COLO668 (cell line): ENCODE data around the gene IHH.

Source experiments
- DNase-seq: peaks from one replicate; lab custom pipeline; 2025; ENCODE audit not compliant: unreplicated experiment; lab: John Stamatoyannopoulos, UW

IHH gene

GRCh38 chr2:219060821-219061791 lies at the start of gene IHH:
Gene IHH, minus strand, starts transcription at chr2:219060921. Its CDS starts 454 bp downstream, at chr2:219060467.
- peak; percentile 67 for DNase-seq

DNA sequence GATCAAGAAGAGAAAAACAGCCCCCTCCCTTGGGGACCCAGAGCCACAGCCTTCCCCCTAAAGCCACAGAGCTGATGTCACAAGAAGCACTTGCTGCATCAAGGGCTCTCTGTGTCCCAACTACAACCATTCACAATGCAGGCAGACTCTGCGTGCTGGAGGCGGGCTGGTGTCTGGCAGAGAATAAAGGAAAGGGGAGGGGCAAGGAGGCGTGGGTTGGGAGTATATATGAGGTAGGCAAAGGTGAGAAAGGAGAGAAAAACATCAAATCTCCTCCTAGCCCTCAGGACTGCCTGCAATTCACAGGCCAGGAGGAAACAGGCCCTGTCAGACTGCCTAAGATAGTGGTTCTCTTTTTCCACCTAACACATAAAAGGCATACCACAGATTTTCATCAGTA lies 48.8 kb upstream of the IHH start:
- DNase-seq: no peak

GRCh38 chr2:219107758-219108157 lies 47.0 kb upstream of the IHH start:
- no peak for DNase-seq

- no peak for DNase-seq
Observed at GRCh38 chr2:219106251-219106650, 45.5 kb upstream of the IHH start.

DNA sequence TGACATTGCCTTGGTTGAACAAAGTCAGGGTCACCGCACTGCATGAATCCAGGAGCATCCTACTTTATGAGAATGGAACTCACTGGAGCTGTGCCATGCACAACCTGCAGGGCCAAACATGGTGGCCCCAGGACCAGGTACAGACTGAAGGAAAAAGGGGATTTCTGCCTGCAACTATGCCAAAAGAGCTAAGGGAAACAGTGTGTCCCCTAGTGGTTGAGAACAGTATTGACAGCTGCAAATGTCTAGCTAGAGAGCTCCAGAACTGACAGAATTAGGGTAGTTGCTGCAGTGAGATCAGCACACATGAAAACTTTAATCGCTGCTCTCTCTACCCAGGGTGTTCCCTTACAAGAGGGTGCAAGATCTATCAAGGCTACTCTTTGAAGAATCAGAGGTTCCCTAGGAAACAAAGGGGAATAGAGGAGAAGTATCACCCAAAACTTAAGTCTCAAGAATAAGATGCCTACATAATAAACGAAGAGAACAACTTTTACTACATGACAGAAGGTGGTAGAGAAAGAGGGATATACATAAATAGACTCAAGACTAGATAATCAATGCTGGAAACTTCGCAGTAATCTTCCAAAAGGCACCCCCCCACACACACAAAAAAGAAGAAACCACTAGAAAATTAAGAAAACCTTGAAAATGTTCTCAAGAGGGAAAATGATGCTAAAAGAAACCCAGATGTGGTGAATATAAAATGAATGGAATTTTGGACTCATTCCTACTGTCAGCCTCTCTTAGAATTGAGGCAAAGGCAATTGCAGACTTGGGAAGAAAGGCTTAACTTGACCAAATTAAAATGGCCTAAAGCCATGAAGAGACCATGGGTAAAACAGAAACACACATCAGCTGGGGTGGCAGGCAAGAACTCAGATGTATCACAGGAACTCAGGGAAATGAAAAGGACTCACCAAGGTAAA lies 43.6 kb upstream of the IHH start:
- DNase-seq: peak; percentile 18

DNA sequence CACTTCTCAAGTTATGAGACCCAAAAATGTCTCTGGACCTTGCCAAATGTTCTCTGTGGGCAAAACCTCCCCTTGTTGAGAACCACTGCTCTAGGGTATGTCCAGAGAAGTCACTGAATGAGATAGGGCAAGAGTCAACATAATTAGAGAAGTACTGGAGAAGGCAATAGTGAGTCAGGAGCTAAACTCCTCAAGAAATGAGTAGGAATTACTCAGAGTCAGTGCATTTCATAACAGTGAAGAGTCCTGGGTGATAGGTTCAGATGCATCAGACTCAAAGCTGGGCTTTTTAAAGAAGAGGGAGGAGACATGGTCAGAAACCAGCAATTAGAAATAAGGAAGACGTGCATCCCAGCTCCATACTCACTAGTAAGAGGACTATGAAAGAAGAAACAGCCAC lies 38.6 kb upstream of the IHH start:
- no peak for DNase-seq

DNA sequence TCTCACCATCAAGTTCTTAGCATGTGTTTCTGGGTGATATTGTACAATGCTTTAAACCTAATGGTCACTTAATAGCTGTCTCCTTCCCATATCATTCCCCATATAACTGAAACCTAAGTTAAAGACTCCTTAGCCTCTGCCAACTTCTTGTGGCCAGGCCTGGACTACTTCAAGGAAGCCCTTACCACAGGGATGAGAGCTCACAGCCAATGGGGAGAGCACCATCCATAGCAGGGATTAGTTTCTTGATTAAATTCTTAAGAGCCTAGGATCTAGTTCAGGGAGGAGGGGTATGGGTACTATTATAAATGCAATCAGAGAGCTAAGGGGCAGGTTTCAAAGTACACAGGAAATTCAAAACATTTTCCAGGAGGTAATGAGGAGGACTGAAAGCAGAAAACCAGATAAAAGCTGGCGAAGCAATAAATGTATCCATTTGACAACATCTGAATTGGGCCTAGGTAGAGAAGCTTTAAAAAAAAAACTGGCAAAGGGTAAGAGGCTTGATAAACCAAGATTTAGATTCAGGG lies 34.8 kb upstream of the IHH start:
- no peak for DNase-seq

DNA sequence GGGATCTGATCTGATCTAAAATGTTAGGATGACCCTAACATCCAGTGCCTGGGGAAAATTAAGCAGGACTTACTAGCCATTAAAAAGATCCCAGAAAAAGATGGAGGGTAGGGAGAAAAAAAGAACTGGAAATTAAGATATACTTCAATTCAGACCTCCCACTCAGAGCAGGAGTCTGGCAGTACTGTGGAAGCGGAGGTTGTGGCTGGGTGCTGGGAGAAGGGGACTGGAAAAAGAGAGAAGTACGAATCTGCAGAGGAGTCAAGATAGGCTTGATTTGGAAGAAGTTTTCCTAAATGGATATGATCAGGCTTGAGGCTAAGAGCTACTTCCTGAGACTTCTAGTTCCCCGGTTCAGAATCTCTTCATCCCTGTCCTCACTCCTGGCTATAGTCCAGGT lies 33.5 kb upstream of the IHH start:
- no peak for DNase-seq

DNA sequence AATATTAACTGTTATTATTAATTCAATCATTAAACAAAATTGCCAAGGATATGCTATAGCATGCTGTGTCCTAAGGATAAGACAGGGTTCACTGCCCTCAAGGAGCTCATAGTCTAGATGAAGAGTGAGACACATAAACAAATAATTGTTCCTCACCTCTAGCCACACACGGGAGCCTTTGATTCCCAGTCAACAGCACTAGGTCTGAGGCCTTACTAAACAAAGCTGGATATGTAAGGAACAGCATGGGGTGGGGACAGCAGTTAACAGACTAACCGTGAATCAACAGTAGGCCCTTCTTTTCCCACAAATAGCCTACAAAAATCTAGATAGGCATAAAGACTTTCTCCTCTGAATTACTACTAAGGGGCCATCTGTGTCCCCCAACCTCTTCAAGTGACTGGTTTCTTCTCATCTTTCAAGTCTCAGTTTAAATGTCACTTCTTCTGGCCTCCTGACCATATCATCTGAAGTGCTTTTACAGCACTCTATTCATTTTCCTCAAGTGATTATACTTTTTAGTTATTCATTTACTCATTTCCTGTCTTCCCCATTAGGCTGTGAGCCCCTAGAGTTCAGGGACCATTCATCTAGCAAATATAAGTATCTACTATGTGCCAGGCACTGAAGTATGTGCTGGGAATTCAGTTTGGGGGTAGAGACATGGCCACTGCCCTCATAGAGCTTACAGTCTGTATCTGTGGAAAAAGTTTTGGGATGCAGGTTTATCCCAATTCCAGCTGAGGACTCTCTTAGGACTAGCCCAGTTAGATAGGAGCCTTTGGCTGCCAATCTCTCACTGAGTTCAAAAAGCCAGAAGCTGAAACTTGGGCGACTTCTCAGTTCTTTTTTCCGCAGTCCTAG lies 29.9 kb upstream of the IHH start:
- DNase-seq: no peak

- no peak for DNase-seq
Observed at GRCh38 chr2:219089330-219089729, 28.6 kb upstream of the IHH start.

DNA sequence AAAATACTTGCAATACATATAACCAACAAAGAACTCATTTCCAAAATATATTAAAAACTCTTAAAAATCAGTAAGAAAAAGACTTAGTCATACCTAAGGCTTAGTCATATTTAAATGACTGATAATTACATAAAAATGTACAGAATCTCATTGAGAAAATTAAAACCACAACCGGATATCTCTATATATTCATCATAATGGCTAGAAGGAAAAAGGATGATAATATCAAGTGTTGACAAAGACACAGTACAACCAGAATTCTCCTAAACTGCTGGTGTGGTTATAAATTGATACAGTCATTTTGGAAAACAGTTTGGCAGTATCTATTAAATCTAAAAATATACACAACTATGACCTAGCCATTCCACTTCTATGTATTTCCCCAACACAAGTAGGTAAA lies 27.1 kb upstream of the IHH start:
- DNase-seq: no peak

- no peak for DNase-seq
Observed at GRCh38 chr2:219087361-219087760, 26.6 kb upstream of the IHH start.

DNA sequence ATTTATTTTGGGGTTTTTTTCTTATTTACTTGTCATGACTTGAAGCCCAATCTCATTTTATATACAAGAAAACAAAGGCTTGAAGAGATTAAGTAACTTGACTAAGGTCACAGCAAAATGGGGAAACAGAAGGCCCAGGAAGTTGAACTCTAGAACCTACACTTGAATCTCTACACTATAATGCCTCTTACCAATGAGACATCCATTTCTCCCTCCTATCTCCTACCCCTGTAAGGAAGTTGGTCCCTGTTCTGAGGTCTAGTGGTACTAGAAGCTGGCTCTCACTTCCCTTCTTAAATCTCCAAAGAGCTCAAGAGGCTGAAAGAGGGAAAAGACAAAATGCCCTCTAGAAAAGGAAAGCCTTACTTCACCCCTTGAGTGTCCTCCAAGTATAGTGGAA lies 25.5 kb upstream of the IHH start:
- no peak for DNase-seq

DNA sequence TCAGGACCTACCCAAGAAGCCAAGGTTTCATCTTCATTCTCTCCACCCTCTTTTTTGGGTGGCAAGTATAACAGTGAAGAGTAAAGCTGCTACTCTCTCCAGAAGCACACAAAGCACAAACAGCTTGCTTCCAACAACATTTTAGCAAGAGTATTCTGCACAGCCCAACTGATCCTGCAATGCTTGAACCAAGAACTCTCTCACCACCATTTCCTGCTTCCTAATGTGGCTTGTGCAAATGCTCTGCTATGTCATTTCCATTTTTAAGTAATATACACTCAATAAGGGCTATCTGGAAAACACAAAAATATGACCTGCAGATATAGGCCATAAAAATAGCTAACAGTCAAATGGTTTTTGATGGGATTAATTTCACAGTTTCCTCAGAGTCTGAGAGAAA lies 24.1 kb upstream of the IHH start:
- DNase-seq: no peak

GRCh38 chr2:219082332-219082958 lies 21.7 kb upstream of the IHH start:
- no peak for DNase-seq

- no peak for DNase-seq
Observed at GRCh38 chr2:219081701-219082331, 21.1 kb upstream of the IHH start.

- no peak for DNase-seq
Observed at GRCh38 chr2:219081096-219081495, 20.4 kb upstream of the IHH start.

- DNase-seq: no peak
Observed at GRCh38 chr2:219079417-219079816, 18.7 kb upstream of the IHH start.

- DNase-seq: no peak
Observed at GRCh38 chr2:219078951-219079350, 18.2 kb upstream of the IHH start.

- no peak for DNase-seq
Observed at GRCh38 chr2:219078126-219078525, 17.4 kb upstream of the IHH start.
